MCF 10A (cell line): Measurements from ENCODE around the gene SAMD4B. TPM values are rescaled to one million over a fixed set of nuclear protein-coding genes. Genes with fewer than 3 reads are reported as not detected.

ENCODE experiments used
- Bru-seq: library from RNA; stranded (reverse); fragments of 400-500 nt; gene quantifications from one replicate; lab custom pipeline; 2021; lab: Mats Ljungman, UMichigan
- BruChase-seq, 2 experiments: library from RNA; stranded (reverse); fragments of 400-500 nt; gene quantifications; one replicate each; lab custom pipeline; 2021; lab: Mats Ljungman, UMichigan
- BruUV-seq: library from RNA; stranded (reverse); fragments of 400-500 nt; replicated peaks from 2 replicates; lab custom pipeline; 2021; lab: Mats Ljungman, UMichigan
- CTCF ChIA-PET: fragments of 300-600 bp; sonication (Branson Sonifier 250); formaldehyde crosslinking; extraction: SDS; loops from one replicate; lab custom pipeline; 2021; ENCODE audit warnings: antibody characterized with exemption, inconsistent platforms; lab: Yijun Ruan, JAX
- POLR2A ChIA-PET: fragments of 300-600, 350-650 bp; sonication (Branson Sonifier 250); formaldehyde crosslinking; extraction: SDS; loops from one replicate; lab custom pipeline; 2020; ENCODE audit warnings: antibody characterized with exemption, inconsistent platforms; lab: Yijun Ruan, JAX
- DNase-seq: peaks from one replicate; pipeline ENCODE4 v3.0.0-alpha.2; 2018; ENCODE audit not compliant: unreplicated experiment
- H3K27ac Mint-ChIP-seq: one replicate; pipeline ENCODE4 v1.8.0; 2022; ENCODE audit warnings: mild to moderate bottlenecking, low read depth, mixed read lengths; ENCODE audit not compliant: unreplicated experiment
- H3K27me3 Mint-ChIP-seq: one replicate; pipeline ENCODE4 v1.8.0; 2022; ENCODE audit warnings: mixed read lengths; ENCODE audit not compliant: insufficient read depth, unreplicated experiment
- H3K36me3 Mint-ChIP-seq: one replicate; pipeline ENCODE4 v1.8.0; 2022; ENCODE audit warnings: mild to moderate bottlenecking, moderate library complexity, mixed read lengths; ENCODE audit not compliant: insufficient read depth, unreplicated experiment
- H3K4me1 Mint-ChIP-seq: one replicate; pipeline ENCODE4 v1.8.0; 2022; ENCODE audit warnings: mixed read lengths; ENCODE audit not compliant: insufficient read depth, unreplicated experiment
- H3K4me3 Mint-ChIP-seq: one replicate; pipeline ENCODE4 v1.8.0; 2022; ENCODE audit warnings: mild to moderate bottlenecking, moderate library complexity, mixed read lengths; ENCODE audit not compliant: unreplicated experiment
- H3K9me3 Mint-ChIP-seq: one replicate; pipeline ENCODE4 v1.8.0; 2022; ENCODE audit warnings: mixed read lengths; ENCODE audit not compliant: unreplicated experiment
- CTCF ChIP-seq: fragments of 200-600 bp; IDR thresholded peaks from one replicate; pipeline ENCODE4 v1.8.0; 2022; ENCODE audit warnings: antibody characterized with exemption, mild to moderate bottlenecking; ENCODE audit not compliant: unreplicated experiment
- intact Hi-C: fragments of 100-400 bp; cut with micrococcal nuclease; formaldehyde crosslinking; loops from 2 replicates; pipeline ENCODE4 v1.14.1; 2022
- long read RNA-seq: library from polyadenylated mRNA; stranded (forward); transcript quantifications from one replicate; pipeline ENCODE4 v2.0.0, GENCODE V29; 2022
- total RNA-seq: library from RNA; stranded (reverse); gene quantifications from 2 replicates; pipeline ENCODE4 v1.2.3, GENCODE V29; 2022

The SAMD4B gene, protein sequence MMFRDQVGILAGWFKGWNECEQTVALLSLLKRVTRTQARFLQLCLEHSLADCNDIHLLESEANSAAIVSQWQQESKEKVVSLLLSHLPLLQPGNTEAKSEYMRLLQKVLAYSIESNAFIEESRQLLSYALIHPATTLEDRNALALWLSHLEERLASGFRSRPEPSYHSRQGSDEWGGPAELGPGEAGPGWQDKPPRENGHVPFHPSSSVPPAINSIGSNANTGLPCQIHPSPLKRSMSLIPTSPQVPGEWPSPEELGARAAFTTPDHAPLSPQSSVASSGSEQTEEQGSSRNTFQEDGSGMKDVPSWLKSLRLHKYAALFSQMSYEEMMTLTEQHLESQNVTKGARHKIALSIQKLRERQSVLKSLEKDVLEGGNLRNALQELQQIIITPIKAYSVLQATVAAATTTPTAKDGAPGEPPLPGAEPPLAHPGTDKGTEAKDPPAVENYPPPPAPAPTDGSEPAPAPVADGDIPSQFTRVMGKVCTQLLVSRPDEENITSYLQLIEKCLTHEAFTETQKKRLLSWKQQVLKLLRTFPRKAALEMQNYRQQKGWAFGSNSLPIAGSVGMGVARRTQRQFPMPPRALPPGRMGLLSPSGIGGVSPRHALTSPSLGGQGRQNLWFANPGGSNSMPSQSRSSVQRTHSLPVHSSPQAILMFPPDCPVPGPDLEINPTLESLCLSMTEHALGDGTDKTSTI
- total RNA-seq, result 65.4 and 94.2 TPM in 2 replicates
- Bru-seq, nascent RNA, result percentile 78 among the genes with signal in this experiment
- percentile 90 among the genes with signal in this experiment for BruChase-seq, experiment 1, labeled RNA remaining after a 6-hour chase
- BruChase-seq, experiment 2, labeled RNA remaining after a 2-hour chase, result percentile 86 among the genes with signal in this experiment
- long read RNA-seq, transcript SAMD4B-208 (13 exons, 2,877 nt), result major isoform, 6 of 121 reads
- long read RNA-seq, transcript SAMD4B-204 (1 exons, 578 nt), result major isoform, 6 of 121 reads
- long read RNA-seq, partial matches to known transcripts, result 34 of 121 reads
- long read RNA-seq, other reads (novel, unspliced or antisense), result 73 of 121 reads

GRCh38 chr19:39341719-39342604 lies at the start of gene SAMD4B:
SAMD4B (plus strand) TSS chr19:39342421; CDS start chr19:39356894, 14,473 bp downstream.
- no TSS peak for BruUV-seq
- intact Hi-C loops, result loop anchor here (1.0 to 5.0 kb wide), 2 partner anchors 50 to 70 kb away; partner anchors contain the start of genes MED29, PAF1 and PLEKHG2
- Mint-ChIP-seq H3K4me3 (peak within 1 kb of the TSS; percentile 100), H3K9me3 (no peaks in the 10 kb centered on the region), H3K27me3 (no peaks in the 10 kb centered on the region), H3K36me3 (peaks cover 12% of the 10 kb centered on the region), H3K4me1 (peaks cover 48% of the 10 kb centered on the region), H3K27ac (peak within 1 kb of the TSS; percentile 97)
- TF ChIP-seq CTCF, result peak; percentile 79
- peak; percentile 98 for DNase-seq
- ChIA-PET POLR2A (interaction anchor here (0.6 to 1.9 kb wide), 19 partner anchors 8 to 655 kb away, joined by 3 to 14 read pairs (median 4); partner anchors contain the start of genes MED29, NFKBIB, PAF1 and PAK4), CTCF (interaction anchor here (0.6 to 1.1 kb wide), 8 partner anchors 12 to 1059 kb away, joined by 3 to 7 read pairs (median 3); no protein-coding TSS in a partner anchor)

DNA sequence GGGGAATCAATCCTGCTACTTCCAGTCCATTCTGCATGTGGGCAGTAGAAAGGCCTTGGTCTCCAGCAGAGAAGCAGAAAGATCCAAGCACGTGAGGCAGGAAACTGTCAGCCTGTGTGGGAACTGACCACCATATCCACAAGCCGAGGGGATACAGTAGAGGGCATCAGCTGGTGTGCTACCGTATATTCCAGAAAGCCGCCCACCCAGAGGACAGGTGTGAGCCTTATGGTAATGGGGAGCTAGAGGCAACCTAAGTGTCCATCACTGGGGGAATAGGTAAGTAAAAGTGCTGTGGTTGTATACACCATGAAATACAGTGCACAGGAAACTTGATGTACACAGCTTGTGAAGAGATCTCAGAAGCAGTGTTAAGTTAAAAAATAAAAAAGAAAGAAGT lies 48.8 kb upstream of the SAMD4B start:
- Mint-ChIP-seq H3K4me1 (no peaks in the 10 kb centered on the region), H3K27ac (no peak overlapping the region), H3K4me3 (no peak overlapping the region), H3K9me3 (no peaks in the 10 kb centered on the region), H3K36me3 (no peaks in the 10 kb centered on the region), H3K27me3 (peaks cover 73% of the 10 kb centered on the region)
- POLR2A ChIA-PET, result no interaction called here
- DNase-seq, result no peak
- BruUV-seq, result no TSS peak
- intact Hi-C loops, result no loop called here
- no peak for TF ChIP-seq CTCF
- CTCF ChIA-PET, result interaction anchor here (0.6 to 0.8 kb wide), 3 partner anchors 102 to 607 kb away, joined by 3 to 5 read pairs (median 3); no protein-coding TSS in a partner anchor

GRCh38 chr19:39296055-39296645 lies 46.1 kb upstream of the SAMD4B start, which contains the start of gene IFNL1:
IFNL1 (plus strand) TSS chr19:39296407; CDS start chr19:39296422, 15 bp downstream.
- no peak for DNase-seq
- Mint-ChIP-seq H3K36me3 (no peaks in the 10 kb centered on the region), H3K9me3 (no peaks in the 10 kb centered on the region), H3K27ac (no peak within 1 kb of the TSS), H3K27me3 (peaks cover 52% of the 10 kb centered on the region), H3K4me3 (no peak within 1 kb of the TSS), H3K4me1 (no peaks in the 10 kb centered on the region)
- TF ChIP-seq CTCF, result no peak
- intact Hi-C loops, result no loop called here
- CTCF ChIA-PET, result interaction anchor here (0.6 to 1.7 kb wide), 5 partner anchors 17 to 229 kb away, joined by 3 to 6 read pairs (median 3); no protein-coding TSS in a partner anchor
- BruUV-seq, result no TSS peak
- POLR2A ChIA-PET, result no interaction called here
